Spleen (tissue), 11 donors: ENCODE results near the gene MICAL2. TPM values are rescaled to one million over a fixed set of nuclear protein-coding genes. Genes with fewer than 3 reads are reported as not detected.

Experiments used
- DNase-seq: peaks from one replicate; pipeline ENCODE4 v3.0.0-alpha.2; 2020
- H3K27ac ChIP-seq, 8 donors: fragments of 200-600 bp; sonication (generic) in 7 of 8; 1 replicate in 4 of 8; 2 replicates in 4 of 8; pipeline versions ENCODE4 v1.5.0 to v1.8.0; 2016 to 2021; ENCODE audit warnings: inconsistent platforms in 4 of 8, mild to moderate bottlenecking in 4 of 8, moderate library complexity in 1 of 8
- H3K27me3 ChIP-seq, 7 donors: fragments of 200-600 bp; sonication (generic) in 6 of 7; replicated peaks in 1 of 7; 1 replicate in 4 of 7; 2 replicates in 3 of 7; pipeline versions ENCODE4 v1.5.0 to v1.8.0; 2016 to 2021; ENCODE audit warnings: inconsistent platforms in 3 of 7, mild to moderate bottlenecking in 1 of 7
- H3K36me3 ChIP-seq, 6 donors: fragments of 200-600 bp; sonication (generic) in 5 of 6; 1 replicate in 4 of 6; 2 replicates in 2 of 6; pipeline versions ENCODE4 v1.5.0 to v1.8.0; 2016 to 2021; ENCODE audit warnings: inconsistent platforms in 2 of 6
- H3K4me1 ChIP-seq, 6 donors: fragments of 200-600 bp; sonication (generic) in 5 of 6; 1 replicate in 3 of 6; 2 replicates in 3 of 6; pipeline versions ENCODE4 v1.5.0 to v1.8.0; 2016 to 2021; ENCODE audit warnings: inconsistent platforms in 3 of 6
- H3K4me3 ChIP-seq, 8 donors: fragments of 200-600 bp; sonication (generic) in 7 of 8; 1 replicate in 4 of 8; 2 replicates in 4 of 8; pipeline versions ENCODE4 v1.5.0 to v1.8.0; 2016 to 2021; ENCODE audit warnings: inconsistent platforms in 4 of 8, mild to moderate bottlenecking in 4 of 8, moderate library complexity in 2 of 8
- H3K9me3 ChIP-seq, 8 donors: fragments of 200-600 bp; sonication (generic) in 7 of 8; 1 replicate in 4 of 8; 2 replicates in 4 of 8; pipeline versions ENCODE4 v1.5.0 to v1.8.0; 2016 to 2021; ENCODE audit warnings: inconsistent platforms in 4 of 8
- POLR2A ChIP-seq, 3 donors: fragments of 450-650 bp; IDR thresholded peaks; one replicate each; pipeline ENCODE4 v1.5.1; 2017; ENCODE audit warnings: antibody characterized with exemption in 3 of 3, mild to moderate bottlenecking in 1 of 3
- POLR2AphosphoS5 ChIP-seq, 3 donors: sonication (generic); formaldehyde crosslinking; IDR thresholded peaks; one replicate each; pipeline ENCODE4 v1.5.1; 2017; ENCODE audit warnings: antibody characterized with exemption in 3 of 3
- WGBS, 5 donors: extraction: QIAGEN DNeasy Blood & Tissue Kit in 3 of 5; methylation state at CpG; one replicate each; pipeline versions ENCODE4 v1.1.5 to v1.1.7; 2013 to 2018; 5-methylcytosine and 5-hydroxymethylcytosine counted together
- intact Hi-C: fragments of 100-400 bp; cut with DNase I; formaldehyde crosslinking; loops from one replicate; pipeline ENCODE4 v1.15.0; 2023; ENCODE audit warnings: low total_unique reads
- polyA plus RNA-seq, 3 donors: library from polyadenylated mRNA; stranded (reverse); fragments of 200-250 nt; gene quantifications; one replicate each; pipeline ENCODE4 v1.2.1, GENCODE V29; 2013
- total RNA-seq, 7 donors: library from RNA; depleted of rRNA in 3 of 7; stranded (reverse); fragments of >200 nt in 3 of 7; fragmentation: NEBNext Ultra II Directional in 4 of 7; extraction: Animal tissue kit (Norgen Biotek cat#: 25700) in 4 of 7; gene quantifications; one replicate each; pipeline versions ENCODE4 v1.1.0 to v1.2.1, GENCODE V29; 2016 to 2021
- TF ChIP-seq, protein P1 (sequence below), 11 experiments: fragments of 200-600 bp in 7 of 11; fragments of 450-650 bp in 4 of 11; sonication (generic) in 4 of 11; IDR thresholded peaks in 8 of 11; conservative IDR thresholded peaks in 3 of 11; 1 replicate in 7 of 11; 2 replicates in 4 of 11; pipeline versions ENCODE4 v1.4.0 to v1.8.0; 2016 to 2021; ENCODE audit warnings: antibody characterized with exemption in 11 of 11, inconsistent platforms in 4 of 11, mild to moderate bottlenecking in 1 of 11
- donor health status: healthy with polysubstance abuse.
- donor health status: DM: no; HTN: no; CAD: no; lungs with moderate emphysema.
- donor health status: DM: no; HTN: no; CAD: no.
- donor health status: Bipolar disorder and iron deficiency.
- donor health status: healthy.
- donor health status: DM: no; HTN: no; CAD: no.
- donor health status: DM: yes; HTN: yes; CAD: no.

The MICAL2 gene
- total and polyA plus RNA-seq, 10 donors: 1.9 to 50.8 (median 32.3) TPM

DNA sequence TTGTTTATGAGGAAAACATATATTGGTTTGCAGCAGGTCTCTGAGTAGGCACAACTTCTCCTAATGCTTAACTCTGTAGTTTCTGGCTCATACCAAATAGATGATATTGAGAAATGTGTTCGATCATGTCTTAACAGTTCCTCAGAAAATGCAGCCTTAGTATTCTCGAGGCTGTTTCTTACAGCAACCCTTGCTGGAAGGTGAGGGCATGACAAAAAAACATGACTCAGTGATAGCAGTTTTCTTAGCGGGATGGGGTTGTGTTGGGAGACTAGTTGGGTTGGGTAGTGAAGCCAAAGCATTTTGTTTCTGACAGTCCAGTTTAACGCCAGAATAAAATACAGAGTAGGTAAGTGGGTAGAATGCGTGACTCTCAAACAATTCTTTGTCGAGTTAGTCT, 172.3 kb downstream of the MICAL2 start:
- WGBS, 5 donors: 78 to 93% (median 86%) methylated on average over 6 of the region's 6 CpGs
- Histone ChIP-seq H3K4me3 (no peak overlapping the region), H3K9me3 (no peaks in the 10 kb centered on the region), H3K36me3 (no peaks in the 10 kb centered on the region), H3K4me1 (peaks cover 0 to 21% (median 9%) of the 10 kb centered on the region in 6 donors), H3K27ac (no peak overlapping the region), H3K27me3 (peaks cover 0 to 10% (median 0%) of the 10 kb centered on the region in 7 donors)
- intact Hi-C loops: loop anchor here (10.0 kb wide), 1 partner anchor 488 kb away; no protein-coding TSS in a partner anchor
- TF ChIP-seq, protein P1, sequence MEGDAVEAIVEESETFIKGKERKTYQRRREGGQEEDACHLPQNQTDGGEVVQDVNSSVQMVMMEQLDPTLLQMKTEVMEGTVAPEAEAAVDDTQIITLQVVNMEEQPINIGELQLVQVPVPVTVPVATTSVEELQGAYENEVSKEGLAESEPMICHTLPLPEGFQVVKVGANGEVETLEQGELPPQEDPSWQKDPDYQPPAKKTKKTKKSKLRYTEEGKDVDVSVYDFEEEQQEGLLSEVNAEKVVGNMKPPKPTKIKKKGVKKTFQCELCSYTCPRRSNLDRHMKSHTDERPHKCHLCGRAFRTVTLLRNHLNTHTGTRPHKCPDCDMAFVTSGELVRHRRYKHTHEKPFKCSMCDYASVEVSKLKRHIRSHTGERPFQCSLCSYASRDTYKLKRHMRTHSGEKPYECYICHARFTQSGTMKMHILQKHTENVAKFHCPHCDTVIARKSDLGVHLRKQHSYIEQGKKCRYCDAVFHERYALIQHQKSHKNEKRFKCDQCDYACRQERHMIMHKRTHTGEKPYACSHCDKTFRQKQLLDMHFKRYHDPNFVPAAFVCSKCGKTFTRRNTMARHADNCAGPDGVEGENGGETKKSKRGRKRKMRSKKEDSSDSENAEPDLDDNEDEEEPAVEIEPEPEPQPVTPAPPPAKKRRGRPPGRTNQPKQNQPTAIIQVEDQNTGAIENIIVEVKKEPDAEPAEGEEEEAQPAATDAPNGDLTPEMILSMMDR (IDR thresholded peaks at IDR 0.05 in 8 of 11, conservative IDR thresholded peaks at IDR 0.05 in 3 of 11): no peak
- TF ChIP-seq POLR2A (IDR thresholded peaks at IDR 0.05): no peak
- no peak for TF ChIP-seq POLR2AphosphoS5 (IDR thresholded peaks at IDR 0.05)
- no peak for DNase-seq

DNA sequence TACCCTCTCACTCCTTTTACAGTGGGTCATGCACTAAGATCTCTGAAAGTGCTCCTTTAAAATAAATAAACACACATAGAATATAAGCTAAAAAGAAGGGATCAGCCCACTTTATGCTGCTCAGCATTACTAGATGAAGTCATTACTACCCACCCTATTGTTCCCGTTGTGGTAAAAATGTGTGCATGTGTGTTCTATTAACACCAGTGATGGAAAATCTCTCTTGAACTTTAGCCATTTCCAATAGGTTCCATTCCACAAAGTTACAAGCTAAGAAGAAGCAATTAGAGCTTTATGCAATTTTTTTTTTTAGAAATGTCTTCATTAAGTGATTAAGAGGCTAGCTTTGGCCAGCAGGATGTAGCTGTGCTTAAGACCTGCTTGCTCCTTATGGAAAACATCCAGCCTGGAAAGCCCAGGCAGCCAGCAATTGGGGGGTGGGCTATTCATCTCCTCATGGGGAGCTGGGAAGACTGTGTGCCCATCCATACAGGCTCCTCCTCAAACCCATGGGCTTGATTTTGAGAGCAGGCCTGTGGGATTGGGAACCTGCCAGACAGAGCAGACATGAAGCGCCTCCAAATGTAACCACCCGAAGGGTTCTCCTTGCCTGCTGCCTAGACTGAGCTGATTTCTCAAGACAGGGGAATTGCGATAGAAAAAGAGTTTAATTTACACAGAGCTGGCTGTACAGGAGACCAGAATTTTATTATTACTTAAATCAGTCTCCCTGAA, 174.1 kb downstream of the MICAL2 start:
- Histone ChIP-seq H3K4me3 (no peak overlapping the region), H3K27ac (no peak overlapping the region), H3K9me3 (no peaks in the 10 kb centered on the region), H3K4me1 (peaks cover 0 to 30% (median 14%) of the 10 kb centered on the region in 6 donors), H3K36me3 (no peaks in the 10 kb centered on the region), H3K27me3 (peaks cover 0 to 10% (median 0%) of the 10 kb centered on the region in 7 donors)
- intact Hi-C loops: loop anchor here (10.0 kb wide), 1 partner anchor 490 kb away; no protein-coding TSS in a partner anchor
- 50 to 76% (median 58%) methylated on average over 4 of the region's 4 CpGs for WGBS, 5 donors
- TF ChIP-seq POLR2A (IDR thresholded peaks at IDR 0.05): no peak
- TF ChIP-seq, protein P1 (IDR thresholded peaks at IDR 0.05 in 8 of 11, conservative IDR thresholded peaks at IDR 0.05 in 3 of 11): no peak
- no peak for TF ChIP-seq POLR2AphosphoS5 (IDR thresholded peaks at IDR 0.05)
- DNase-seq: no peak

DNA sequence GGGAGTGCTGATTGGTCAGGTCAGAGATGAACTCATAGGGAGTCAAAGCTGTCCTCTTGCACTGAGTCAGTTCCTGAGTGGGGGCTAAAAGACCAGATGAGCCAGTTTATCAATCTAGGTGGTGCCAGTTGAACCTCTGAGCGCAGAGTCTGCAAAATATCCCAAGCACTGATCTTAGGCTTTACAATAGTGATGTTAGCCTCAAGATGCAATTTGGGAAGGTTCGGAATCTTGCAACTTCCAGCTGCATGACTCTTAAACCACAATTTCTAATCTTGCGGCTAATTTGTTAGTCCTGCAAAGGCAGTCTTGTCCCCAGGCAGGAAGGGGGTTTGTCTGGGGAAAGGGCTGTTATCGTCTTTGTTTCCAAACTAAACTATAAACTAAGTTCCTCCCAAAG, 174.7 kb downstream of the MICAL2 start:
- no peak overlapping the region for H3K27ac ChIP-seq
- H3K36me3 ChIP-seq: no peaks in the 10 kb centered on the region
- intact Hi-C loops: loop anchor here (10.0 kb wide), 1 partner anchor 490 kb away; no protein-coding TSS in a partner anchor
- WGBS, 5 donors: 55 to 83% (median 67%) methylated on average over 4 of the region's 4 CpGs
- DNase-seq: no peak
- no peak overlapping the region for H3K4me3 ChIP-seq
- no peaks in the 10 kb centered on the region for H3K9me3 ChIP-seq
- TF ChIP-seq POLR2AphosphoS5 (IDR thresholded peaks at IDR 0.05): no peak
- no peak for TF ChIP-seq POLR2A (IDR thresholded peaks at IDR 0.05)
- TF ChIP-seq, protein P1 (IDR thresholded peaks at IDR 0.05 in 8 of 11, conservative IDR thresholded peaks at IDR 0.05 in 3 of 11): no peak
- peaks cover 0 to 35% (median 15%) of the 10 kb centered on the region in 6 donors for H3K4me1 ChIP-seq
- H3K27me3 ChIP-seq: peaks cover 0 to 10% (median 0%) of the 10 kb centered on the region in 7 donors

DNA sequence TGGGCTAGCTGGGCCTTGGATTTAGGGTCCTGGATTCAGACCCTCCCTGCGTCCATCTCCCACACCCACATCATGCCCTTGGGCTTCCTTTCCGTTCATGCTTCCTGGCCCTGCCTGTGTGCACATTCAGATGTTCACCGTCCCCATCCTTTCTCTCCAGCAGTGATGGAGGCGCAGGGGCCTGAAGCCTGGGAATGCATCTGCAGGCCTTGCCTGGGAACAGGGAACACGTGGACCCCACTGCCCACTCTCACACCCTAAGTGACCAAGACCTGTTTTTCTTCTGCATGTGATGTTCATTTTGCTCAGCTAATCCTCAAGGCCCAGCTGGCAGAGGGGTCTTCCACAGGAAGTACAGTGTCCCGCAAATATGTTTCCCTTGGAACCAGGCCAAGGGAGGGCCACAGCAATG, 175.4 kb downstream of the MICAL2 start:
- 54 to 72% (median 55%) methylated on average over 6 of the region's 6 CpGs for WGBS, 5 donors
- Histone ChIP-seq H3K27ac (no peak overlapping the region), H3K27me3 (peaks cover 0 to 10% (median 0%) of the 10 kb centered on the region in 7 donors), H3K36me3 (no peaks in the 10 kb centered on the region), H3K4me3 (no peak overlapping the region), H3K4me1 (peaks cover 0 to 40% (median 16%) of the 10 kb centered on the region in 6 donors), H3K9me3 (no peaks in the 10 kb centered on the region)
- no peak for DNase-seq
- intact Hi-C loops: loop anchor here (10.0 kb wide), 1 partner anchor 491 kb away; no protein-coding TSS in a partner anchor
- TF ChIP-seq, protein P1 (IDR thresholded peaks at IDR 0.05 in 8 of 11, conservative IDR thresholded peaks at IDR 0.05 in 3 of 11): no peak
- TF ChIP-seq POLR2AphosphoS5 (IDR thresholded peaks at IDR 0.05) (no peak), POLR2A (IDR thresholded peaks at IDR 0.05) (no peak)
